HCT116 (cell line): ENCODE data around the gene HIVEP3. TPM values are rescaled to one million over a fixed set of nuclear protein-coding genes. Genes with fewer than 3 reads are reported as not detected.

ENCODE experiments used
- ATAC-seq: fragments of 200-7000 bp; cut with Tn5 transposase; 2 replicates; pipeline ENCODE4 v1.9.1; 2020; ENCODE audit warnings: mild to moderate bottlenecking, moderate library complexity
- BruUV-seq: library from RNA; stranded (reverse); fragments of 400-500 nt; replicated peaks from 2 replicates; lab custom pipeline; 2021; lab: Mats Ljungman, UMichigan
- CTCF ChIA-PET: fragments of 300-600 bp; sonication (Branson Sonifier 250); formaldehyde crosslinking; loops from one replicate; lab custom pipeline; 2021; ENCODE audit warnings: antibody characterized with exemption; lab: Charles Lee
- POLR2A ChIA-PET: fragments of 300-600, 350-600 bp; sonication (Branson Sonifier 250); formaldehyde crosslinking; loops from one replicate; lab custom pipeline; 2021; ENCODE audit warnings: antibody characterized with exemption; lab: Charles Lee
- RAD21 ChIA-PET, 2 experiments: fragments of 300-600 bp; sonication (Branson Sonifier 250); formaldehyde crosslinking; loops; one replicate each; lab custom pipeline; 2023; ENCODE audit warnings: low total read pairs in 2 of 2; ENCODE audit not compliant: uncharacterized antibody in 2 of 2, unreplicated experiment in 2 of 2, low non-redundant PET in 1 of 2; lab: Charles Lee
- DNase-seq: peaks from one replicate; pipeline ENCODE4 v3.0.0-alpha.2; 2010; ENCODE audit warnings: low read depth, low spot score
- H2AFZ ChIP-seq: fragments of 200-600 bp; shearing (Covaris generic), sonication (generic); 2 replicates; pipeline ENCODE4 v1.6.1; 2017; ENCODE audit warnings: low read depth, mixed run types, mixed read lengths, antibody characterized with exemption, low read length; ENCODE audit not compliant: poor library complexity, severe bottlenecking
- H3K27ac ChIP-seq: 2 replicates; pipeline ENCODE4 v1.5.1; 2012; ENCODE audit warnings: low read depth, low read length
- H3K27me3 ChIP-seq: fragments of 200-600 bp; sonication (generic); 2 replicates; pipeline ENCODE4 v1.6.1; 2016; ENCODE audit warnings: mixed run types, low read length, mixed read lengths; ENCODE audit not compliant: insufficient read depth
- H3K36me3 ChIP-seq, 2 experiments: fragments of 200-500 bp in 1 of 2; fragments of 200-600 bp in 1 of 2; sonication (Bioruptor generic) in 1 of 2; sonication (generic) in 1 of 2; 2 replicates each; pipeline versions ENCODE4 v1.5.1 to v1.6.1; 2014 to 2016; ENCODE audit warnings: low read length in 2 of 2, inconsistent platforms in 1 of 2, mixed read lengths in 1 of 2, mixed run types in 1 of 2; ENCODE audit not compliant: insufficient read depth in 2 of 2, control insufficient read depth in 1 of 2
- H3K4me1 ChIP-seq, 2 experiments: fragments of 200-600 bp in 1 of 2; sonication (generic) in 1 of 2; 2 replicates each; pipeline versions ENCODE4 v1.5.1 to v1.6.1; 2012 to 2017; ENCODE audit warnings: low read length in 2 of 2, inconsistent platforms in 1 of 2, mild to moderate bottlenecking in 1 of 2, mixed read lengths in 1 of 2, mixed run types in 1 of 2, moderate library complexity in 1 of 2; ENCODE audit not compliant: insufficient read depth in 2 of 2, control insufficient read depth in 1 of 2
- H3K4me2 ChIP-seq: fragments of 200-600 bp; sonication (generic); 2 replicates; pipeline ENCODE4 v1.6.1; 2017; ENCODE audit warnings: mixed run types, low read length, mixed read lengths
- H3K4me3 ChIP-seq, 2 experiments: fragments of 200-600 bp in 1 of 2; sonication (generic) in 1 of 2; replicated peaks in 1 of 2; 2 replicates each; pipeline ENCODE4 v1.5.1; 2011 to 2016; ENCODE audit warnings: low read length in 2 of 2, control low read depth in 1 of 2, low read depth in 1 of 2, mild to moderate bottlenecking in 1 of 2, mixed read lengths in 1 of 2, mixed run types in 1 of 2
- H3K79me2 ChIP-seq: fragments of 200-600 bp; sonication (generic); 2 replicates; pipeline ENCODE4 v1.6.1; 2017; ENCODE audit warnings: mild to moderate bottlenecking, mixed run types, low read length, moderate library complexity, mixed read lengths; ENCODE audit not compliant: insufficient read depth
- H3K9ac ChIP-seq: fragments of 200-600 bp; sonication (generic); 2 replicates; pipeline ENCODE4 v1.6.1; 2016; ENCODE audit warnings: low read length, mixed read lengths
- H3K9me2 ChIP-seq: fragments of 200-600 bp; sonication (generic), shearing (Covaris generic); 2 replicates; pipeline ENCODE4 v1.6.1; 2017; ENCODE audit warnings: mixed run types, mild to moderate bottlenecking, moderate library complexity; ENCODE audit not compliant: insufficient read depth
- H3K9me3 ChIP-seq, 2 experiments: fragments of 200-500 bp in 1 of 2; fragments of 200-600 bp in 1 of 2; sonication (Bioruptor generic) in 1 of 2; sonication (generic) in 1 of 2; 2 replicates each; pipeline ENCODE4 v1.6.1; 2014 to 2017; ENCODE audit warnings: low read length in 2 of 2, mixed read lengths in 2 of 2, inconsistent platforms in 1 of 2, low read depth in 1 of 2, mild to moderate bottlenecking in 1 of 2, mixed run types in 1 of 2, moderate library complexity in 1 of 2; ENCODE audit not compliant: control insufficient read depth in 1 of 2, insufficient read depth in 1 of 2
- H4K20me1 ChIP-seq: fragments of 200-600 bp; sonication (generic), shearing (Covaris generic); 2 replicates; pipeline ENCODE4 v1.6.1; 2017; ENCODE audit warnings: mixed run types, mild to moderate bottlenecking, moderate library complexity; ENCODE audit not compliant: insufficient read depth
- CBX3 ChIP-seq: IDR thresholded peaks from 2 replicates; pipeline ENCODE4 v1.6.1; 2012; ENCODE audit warnings: low read depth
- CTCF ChIP-seq, 3 experiments: fragments of 200-600 bp in 1 of 3; sonication (generic) in 1 of 3; IDR thresholded peaks in 2 of 3; conservative IDR thresholded peaks in 1 of 3; 2 replicates each; pipeline ENCODE4 v1.5.1; 2012 to 2017; ENCODE audit warnings: low read depth in 2 of 3, low read length in 2 of 3, antibody characterized with exemption in 1 of 3, borderline replicate concordance in 1 of 3, control low read depth in 1 of 3, mild to moderate bottlenecking in 1 of 3, mixed read lengths in 1 of 3, mixed run types in 1 of 3, moderate library complexity in 1 of 3; ENCODE audit not compliant: insufficient read depth in 1 of 3
- ELF1 ChIP-seq: IDR thresholded peaks from 2 replicates; pipeline ENCODE4 v1.6.1; 2012; ENCODE audit warnings: low read depth, borderline replicate concordance
- MAX ChIP-seq: IDR thresholded peaks from 2 replicates; pipeline ENCODE4 v1.6.1; 2012
- POLR2AphosphoS5 ChIP-seq: IDR thresholded peaks from 2 replicates; pipeline ENCODE4 v1.6.1; 2011; ENCODE audit warnings: mild to moderate bottlenecking, low read depth, low read length, moderate library complexity
- RAD21 ChIP-seq: IDR thresholded peaks from 2 replicates; pipeline ENCODE4 v1.6.1; 2012; ENCODE audit warnings: low read depth, mild to moderate bottlenecking
- SP1 ChIP-seq: IDR thresholded peaks from 2 replicates; pipeline ENCODE4 v1.6.1; 2012; ENCODE audit warnings: low read depth
- YY1 ChIP-seq: IDR thresholded peaks from 2 replicates; pipeline ENCODE4 v1.6.1; 2011; ENCODE audit warnings: low read length, low read depth, moderate library complexity, mild to moderate bottlenecking; ENCODE audit not compliant: insufficient replicate concordance; ENCODE audit errors: extremely low read depth
- ZBTB33 ChIP-seq: IDR thresholded peaks from 2 replicates; pipeline ENCODE4 v1.6.1; 2011; ENCODE audit warnings: mild to moderate bottlenecking, low read length, moderate library complexity; ENCODE audit not compliant: insufficient replicate concordance; ENCODE audit errors: extremely low read depth
- intact Hi-C: fragments of 100-400 bp; cut with micrococcal nuclease; formaldehyde crosslinking; loops from 2 replicates; pipeline ENCODE4 v1.10.0; 2022
- total RNA-seq: library from RNA; stranded (reverse); gene quantifications from one replicate; pipeline ENCODE4 v1.2.1, GENCODE V29; 2021; ENCODE audit not compliant: unreplicated experiment

HIVEP3 gene
- total RNA-seq, 1 experiment from 2014 or later = 7.1 TPM

- Histone ChIP-seq H3K4me2 (no peak overlapping the region), H3K9me2 (no peaks in the 10 kb centered on the region), H3K4me3 (no peak overlapping the region), H2AFZ (no peak overlapping the region), H4K20me1 (no peaks in the 10 kb centered on the region), H3K4me1 (peaks cover 31 to 35% of the 10 kb centered on the region in 2 experiments), H3K27ac (no peak overlapping the region), H3K36me3 (no peaks in the 10 kb centered on the region), H3K9ac (no peak overlapping the region), H3K79me2 (no peaks in the 10 kb centered on the region), H3K27me3 (peaks cover 18% of the 10 kb centered on the region; the same call in 1 of the 2 replicates), H3K9me3 (no peaks in the 10 kb centered on the region)
- ATAC-seq (no peak), DNase-seq (no peak)
- TF ChIP-seq YY1 (no peak), CBX3 (no peak), RAD21 (no peak), ELF1 (no peak), CTCF (IDR thresholded peaks at IDR 0.05 in 2 of 3, conservative IDR thresholded peaks at IDR 0.05 in 1 of 3; ENCODE audit: borderline replicate concordance in 1 of 3, insufficient read depth in 1 of 3, low read depth in 2 of 3, low read length in 2 of 3) (no peak), MAX (no peak), ZBTB33 (no peak), POLR2AphosphoS5 (no peak), SP1 (no peak)
- intact Hi-C loops = no loop called here
- ChIA-PET POLR2A (no interaction called here), CTCF (no interaction called here), RAD21 (no interaction called here)
- no TSS peak for BruUV-seq
These were observed 59.0 kb downstream of the HIVEP3 start for GRCh38 chr1:41859686-41860085.
